GM23338 (cell line): ENCODE results near the gene ADAM17. TPM values are rescaled to one million over a fixed set of nuclear protein-coding genes. Genes with fewer than 3 reads are reported as not detected.

ENCODE experiments used
- ATAC-seq: fragments of 200-7000 bp; cut with Tn5 transposase; 3 replicates; pipeline ENCODE4 v1.9.1; 2020
- DNase-seq: peaks from one replicate; pipeline ENCODE4 v3.0.0-alpha.2; 2015; ENCODE audit warnings: low spot score
- H2AFZ ChIP-seq: fragments of 200-600 bp; sonication (generic); 2 replicates; pipeline ENCODE4 v1.8.0; 2016; ENCODE audit warnings: antibody characterized with exemption, mild to moderate bottlenecking, moderate library complexity
- H3F3A ChIP-seq: fragments of 200-600 bp; sonication (generic); replicated peaks from 2 replicates; pipeline ENCODE4 v1.8.0; 2017; ENCODE audit warnings: antibody characterized with exemption, mixed run types, low read depth
- H3K27ac ChIP-seq: fragments of 200-600 bp; sonication (generic); 2 replicates; pipeline ENCODE4 v1.6.1; 2016; ENCODE audit warnings: low read depth
- H3K27me3 ChIP-seq: fragments of 200-600 bp; sonication (generic); 2 replicates; pipeline ENCODE4 v1.8.0; 2016; ENCODE audit warnings: mild to moderate bottlenecking, mixed run types, moderate library complexity; ENCODE audit not compliant: insufficient read depth
- H3K36me3 ChIP-seq: fragments of 200-600 bp; sonication (generic); 2 replicates; pipeline ENCODE4 v1.8.0; 2016; ENCODE audit warnings: mild to moderate bottlenecking; ENCODE audit not compliant: insufficient read depth
- H3K4me1 ChIP-seq: fragments of 200-600 bp; sonication (generic); 2 replicates; pipeline ENCODE4 v1.8.0; 2016; ENCODE audit warnings: mild to moderate bottlenecking, moderate library complexity; ENCODE audit not compliant: insufficient read depth
- H3K4me2 ChIP-seq: fragments of 200-600 bp; sonication (generic); 2 replicates; pipeline ENCODE4 v1.7.1; 2017; ENCODE audit warnings: mixed run types
- H3K4me3 ChIP-seq: fragments of 200-600 bp; sonication (generic); 2 replicates; pipeline ENCODE4 v1.6.1; 2016; ENCODE audit warnings: mixed run types
- H3K79me2 ChIP-seq: fragments of 200-600 bp; sonication (generic); replicated peaks from 2 replicates; pipeline ENCODE4 v1.8.0; 2017; ENCODE audit warnings: mild to moderate bottlenecking; ENCODE audit not compliant: insufficient read depth
- H3K9me2 ChIP-seq: fragments of 200-600 bp; sonication (generic); 2 replicates; pipeline ENCODE4 v1.8.0; 2017; ENCODE audit not compliant: insufficient read depth
- H4K20me1 ChIP-seq: fragments of 200-600 bp; sonication (generic); replicated peaks from 2 replicates; pipeline ENCODE4 v1.8.0; 2017; ENCODE audit warnings: mild to moderate bottlenecking; ENCODE audit not compliant: insufficient read depth
- H3K27ac Mint-ChIP-seq: 2 replicates; pipeline ENCODE4 v1.8.0; 2020; ENCODE audit warnings: inconsistent platforms, mild to moderate bottlenecking, moderate library complexity, mixed read lengths
- H3K27me3 Mint-ChIP-seq: 3 replicates; pipeline ENCODE4 v1.8.0; 2022; ENCODE audit warnings: low read depth, mild to moderate bottlenecking, moderate library complexity, mixed read lengths, inconsistent platforms; ENCODE audit not compliant: insufficient read depth, poor library complexity
- H3K36me3 Mint-ChIP-seq: 3 replicates; pipeline ENCODE4 v1.8.0; 2021; ENCODE audit warnings: low read depth, mild to moderate bottlenecking, inconsistent platforms, moderate library complexity, mixed read lengths
- H3K4me1 Mint-ChIP-seq: 3 replicates; pipeline ENCODE4 v1.8.0; 2020; ENCODE audit warnings: mild to moderate bottlenecking, inconsistent platforms, mixed read lengths
- H3K4me3 Mint-ChIP-seq: 3 replicates; pipeline ENCODE4 v1.8.0; 2021; ENCODE audit warnings: moderate library complexity, mild to moderate bottlenecking, inconsistent platforms, mixed read lengths
- H3K9me3 Mint-ChIP-seq: 3 replicates; pipeline ENCODE4 v1.8.0; 2020; ENCODE audit warnings: moderate library complexity, mild to moderate bottlenecking, inconsistent platforms, mixed read lengths
- CREB1 ChIP-seq: fragments of 250-450 bp; sonication (Bioruptor Pico); IDR thresholded peaks from 2 replicates; pipeline ENCODE4 v1.5.0; 2020; ENCODE audit warnings: low read depth, mild to moderate bottlenecking, moderate library complexity
- EZH2phosphoT487 ChIP-seq: fragments of 200-600 bp; sonication (generic); IDR thresholded peaks from one replicate; pipeline ENCODE4 v1.8.1; 2018; ENCODE audit warnings: antibody characterized with exemption; ENCODE audit not compliant: unreplicated experiment
- STAT1 ChIP-seq: IDR thresholded peaks from one replicate; pipeline ENCODE4 v1.6.1; 2016; ENCODE audit warnings: antibody characterized with exemption; ENCODE audit not compliant: unreplicated experiment
- ZNF114 ChIP-seq: fragments of 250-450 bp; sonication (Bioruptor Pico); IDR thresholded peaks from 2 replicates; pipeline ENCODE4 v1.5.0; 2020; ENCODE audit warnings: mild to moderate bottlenecking, moderate library complexity
- polyA plus RNA-seq: library from polyadenylated mRNA; unstranded; fragments of >200 nt; fragmentation: Nextera tagmentation; extraction: Ambion mirVana; gene quantifications from 2 replicates; pipeline ENCODE4 v1.2.1, GENCODE V29; 2016
- total RNA-seq: library from RNA; depleted of rRNA; stranded (reverse); fragments of >200 nt; shearing (Covaris generic); gene quantifications from 2 replicates; pipeline ENCODE4 v1.2.3, GENCODE V29; 2014
- TF ChIP-seq, protein P1 (sequence below): fragments of 250-450 bp; sonication (Bioruptor Pico); IDR thresholded peaks from 2 replicates; pipeline ENCODE4 v1.5.0; 2020; ENCODE audit warnings: mild to moderate bottlenecking, moderate library complexity
- TF ChIP-seq, protein P2 (sequence below): IDR thresholded peaks from 2 replicates; pipeline ENCODE4 v1.6.1; 2016; ENCODE audit warnings: antibody characterized with exemption
- TF ChIP-seq, protein P3 (sequence below), 2 experiments: fragments of 200-600 bp in 1 of 2; sonication (generic) in 1 of 2; conservative IDR thresholded peaks; 2 replicates each; pipeline versions ENCODE4 v1.5.1 to v1.6.1; 2016 to 2017; ENCODE audit warnings: antibody characterized with exemption in 2 of 2, low read depth in 2 of 2, mild to moderate bottlenecking in 2 of 2, moderate library complexity in 1 of 2
- TF ChIP-seq, protein P4 (sequence below): IDR thresholded peaks from one replicate; pipeline ENCODE4 v1.6.1; 2018; ENCODE audit warnings: antibody characterized with exemption; ENCODE audit not compliant: unreplicated experiment

ADAM17 gene
- total and polyA plus RNA-seq, 2 experiments from 2014 or later: 8.3 to 23.5 TPM

DNA sequence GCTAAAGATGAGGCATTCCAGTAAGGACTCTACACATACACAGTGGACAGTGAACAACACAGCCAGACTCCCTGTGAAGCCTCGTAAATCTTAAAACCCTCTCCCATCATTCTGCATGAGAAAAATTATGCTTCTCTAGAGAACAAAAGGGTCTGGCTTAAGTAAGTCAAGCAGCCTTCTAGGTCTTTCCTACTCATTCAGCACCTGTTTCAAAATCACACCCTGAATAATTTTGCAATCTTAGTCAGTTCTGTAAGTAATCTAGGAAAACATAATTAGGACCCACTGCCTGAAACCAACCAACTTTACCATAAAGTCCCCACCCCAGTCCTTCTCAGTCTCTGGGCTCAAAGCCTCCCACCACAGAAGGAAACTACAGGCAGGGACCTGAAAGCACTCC is 61.5 kb downstream of the ADAM17 start:
- Histone ChIP-seq H3F3A (no peaks in the 10 kb centered on the region), H3K79me2 (no peaks in the 10 kb centered on the region), H3K9me2 (no peaks in the 10 kb centered on the region), H3K4me3 (no peak overlapping the region), H3K27ac (no peak overlapping the region), H3K4me1 (no peaks in the 10 kb centered on the region), H3K4me2 (no peak overlapping the region), H3K27me3 (no peaks in the 10 kb centered on the region), H4K20me1 (0 out of 2 replicates have a peak, but pooled peaks cover 5% of the 10 kb centered on the region), H3K36me3 (peaks cover 41% of the 10 kb centered on the region), H2AFZ (no peak overlapping the region)
- H3K9me3 Mint-ChIP-seq: no peaks in the 10 kb centered on the region
- H3K27me3 Mint-ChIP-seq: peaks cover 3% of the 10 kb centered on the region
- no peak overlapping the region for H3K4me3 Mint-ChIP-seq
- peaks cover 11% of the 10 kb centered on the region; the same call in 2 of the 3 replicates for H3K4me1 Mint-ChIP-seq
- H3K36me3 Mint-ChIP-seq: peaks cover 57% of the 10 kb centered on the region
- TF ChIP-seq CREB1 (CRISPR knock-in tag) (no peak), STAT1 (no peak), EZH2phosphoT487 (no peak), ZNF114 (CRISPR knock-in tag) (no peak)
- TF ChIP-seq, protein P1, sequence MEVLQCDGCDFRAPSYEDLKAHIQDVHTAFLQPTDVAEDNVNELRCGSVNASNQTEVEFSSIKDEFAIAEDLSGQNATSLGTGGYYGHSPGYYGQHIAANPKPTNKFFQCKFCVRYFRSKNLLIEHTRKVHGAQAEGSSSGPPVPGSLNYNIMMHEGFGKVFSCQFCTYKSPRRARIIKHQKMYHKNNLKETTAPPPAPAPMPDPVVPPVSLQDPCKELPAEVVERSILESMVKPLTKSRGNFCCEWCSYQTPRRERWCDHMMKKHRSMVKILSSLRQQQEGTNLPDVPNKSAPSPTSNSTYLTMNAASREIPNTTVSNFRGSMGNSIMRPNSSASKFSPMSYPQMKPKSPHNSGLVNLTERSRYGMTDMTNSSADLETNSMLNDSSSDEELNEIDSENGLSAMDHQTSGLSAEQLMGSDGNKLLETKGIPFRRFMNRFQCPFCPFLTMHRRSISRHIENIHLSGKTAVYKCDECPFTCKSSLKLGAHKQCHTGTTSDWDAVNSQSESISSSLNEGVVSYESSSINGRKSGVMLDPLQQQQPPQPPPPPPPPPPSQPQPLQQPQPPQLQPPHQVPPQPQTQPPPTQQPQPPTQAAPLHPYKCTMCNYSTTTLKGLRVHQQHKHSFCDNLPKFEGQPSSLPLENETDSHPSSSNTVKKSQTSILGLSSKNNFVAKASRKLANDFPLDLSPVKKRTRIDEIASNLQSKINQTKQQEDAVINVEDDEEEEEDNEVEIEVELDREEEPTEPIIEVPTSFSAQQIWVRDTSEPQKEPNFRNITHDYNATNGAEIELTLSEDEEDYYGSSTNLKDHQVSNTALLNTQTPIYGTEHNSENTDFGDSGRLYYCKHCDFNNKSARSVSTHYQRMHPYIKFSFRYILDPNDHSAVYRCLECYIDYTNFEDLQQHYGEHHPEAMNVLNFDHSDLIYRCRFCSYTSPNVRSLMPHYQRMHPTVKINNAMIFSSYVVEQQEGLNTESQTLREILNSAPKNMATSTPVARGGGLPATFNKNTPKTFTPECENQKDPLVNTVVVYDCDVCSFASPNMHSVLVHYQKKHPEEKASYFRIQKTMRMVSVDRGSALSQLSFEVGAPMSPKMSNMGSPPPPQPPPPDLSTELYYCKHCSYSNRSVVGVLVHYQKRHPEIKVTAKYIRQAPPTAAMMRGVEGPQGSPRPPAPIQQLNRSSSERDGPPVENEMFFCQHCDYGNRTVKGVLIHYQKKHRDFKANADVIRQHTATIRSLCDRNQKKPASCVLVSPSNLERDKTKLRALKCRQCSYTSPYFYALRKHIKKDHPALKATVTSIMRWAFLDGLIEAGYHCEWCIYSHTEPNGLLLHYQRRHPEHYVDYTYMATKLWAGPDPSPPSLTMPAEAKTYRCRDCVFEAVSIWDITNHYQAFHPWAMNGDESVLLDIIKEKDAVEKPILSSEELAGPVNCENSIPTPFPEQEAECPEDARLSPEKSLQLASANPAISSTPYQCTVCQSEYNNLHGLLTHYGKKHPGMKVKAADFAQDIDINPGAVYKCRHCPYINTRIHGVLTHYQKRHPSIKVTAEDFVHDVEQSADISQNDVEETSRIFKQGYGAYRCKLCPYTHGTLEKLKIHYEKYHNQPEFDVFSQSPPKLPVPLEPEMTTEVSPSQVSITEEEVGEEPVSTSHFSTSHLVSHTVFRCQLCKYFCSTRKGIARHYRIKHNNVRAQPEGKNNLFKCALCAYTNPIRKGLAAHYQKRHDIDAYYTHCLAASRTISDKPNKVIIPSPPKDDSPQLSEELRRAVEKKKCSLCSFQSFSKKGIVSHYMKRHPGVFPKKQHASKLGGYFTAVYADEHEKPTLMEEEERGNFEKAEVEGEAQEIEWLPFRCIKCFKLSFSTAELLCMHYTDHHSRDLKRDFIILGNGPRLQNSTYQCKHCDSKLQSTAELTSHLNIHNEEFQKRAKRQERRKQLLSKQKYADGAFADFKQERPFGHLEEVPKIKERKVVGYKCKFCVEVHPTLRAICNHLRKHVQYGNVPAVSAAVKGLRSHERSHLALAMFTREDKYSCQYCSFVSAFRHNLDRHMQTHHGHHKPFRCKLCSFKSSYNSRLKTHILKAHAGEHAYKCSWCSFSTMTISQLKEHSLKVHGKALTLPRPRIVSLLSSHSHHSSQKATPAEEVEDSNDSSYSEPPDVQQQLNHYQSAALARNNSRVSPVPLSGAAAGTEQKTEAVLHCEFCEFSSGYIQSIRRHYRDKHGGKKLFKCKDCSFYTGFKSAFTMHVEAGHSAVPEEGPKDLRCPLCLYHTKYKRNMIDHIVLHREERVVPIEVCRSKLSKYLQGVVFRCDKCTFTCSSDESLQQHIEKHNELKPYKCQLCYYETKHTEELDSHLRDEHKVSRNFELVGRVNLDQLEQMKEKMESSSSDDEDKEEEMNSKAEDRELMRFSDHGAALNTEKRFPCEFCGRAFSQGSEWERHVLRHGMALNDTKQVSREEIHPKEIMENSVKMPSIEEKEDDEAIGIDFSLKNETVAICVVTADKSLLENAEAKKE: no peak
- TF ChIP-seq, protein P2, sequence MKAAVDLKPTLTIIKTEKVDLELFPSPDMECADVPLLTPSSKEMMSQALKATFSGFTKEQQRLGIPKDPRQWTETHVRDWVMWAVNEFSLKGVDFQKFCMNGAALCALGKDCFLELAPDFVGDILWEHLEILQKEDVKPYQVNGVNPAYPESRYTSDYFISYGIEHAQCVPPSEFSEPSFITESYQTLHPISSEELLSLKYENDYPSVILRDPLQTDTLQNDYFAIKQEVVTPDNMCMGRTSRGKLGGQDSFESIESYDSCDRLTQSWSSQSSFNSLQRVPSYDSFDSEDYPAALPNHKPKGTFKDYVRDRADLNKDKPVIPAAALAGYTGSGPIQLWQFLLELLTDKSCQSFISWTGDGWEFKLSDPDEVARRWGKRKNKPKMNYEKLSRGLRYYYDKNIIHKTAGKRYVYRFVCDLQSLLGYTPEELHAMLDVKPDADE: no peak
- TF ChIP-seq, protein P3, sequence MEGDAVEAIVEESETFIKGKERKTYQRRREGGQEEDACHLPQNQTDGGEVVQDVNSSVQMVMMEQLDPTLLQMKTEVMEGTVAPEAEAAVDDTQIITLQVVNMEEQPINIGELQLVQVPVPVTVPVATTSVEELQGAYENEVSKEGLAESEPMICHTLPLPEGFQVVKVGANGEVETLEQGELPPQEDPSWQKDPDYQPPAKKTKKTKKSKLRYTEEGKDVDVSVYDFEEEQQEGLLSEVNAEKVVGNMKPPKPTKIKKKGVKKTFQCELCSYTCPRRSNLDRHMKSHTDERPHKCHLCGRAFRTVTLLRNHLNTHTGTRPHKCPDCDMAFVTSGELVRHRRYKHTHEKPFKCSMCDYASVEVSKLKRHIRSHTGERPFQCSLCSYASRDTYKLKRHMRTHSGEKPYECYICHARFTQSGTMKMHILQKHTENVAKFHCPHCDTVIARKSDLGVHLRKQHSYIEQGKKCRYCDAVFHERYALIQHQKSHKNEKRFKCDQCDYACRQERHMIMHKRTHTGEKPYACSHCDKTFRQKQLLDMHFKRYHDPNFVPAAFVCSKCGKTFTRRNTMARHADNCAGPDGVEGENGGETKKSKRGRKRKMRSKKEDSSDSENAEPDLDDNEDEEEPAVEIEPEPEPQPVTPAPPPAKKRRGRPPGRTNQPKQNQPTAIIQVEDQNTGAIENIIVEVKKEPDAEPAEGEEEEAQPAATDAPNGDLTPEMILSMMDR (conservative IDR thresholded peaks at IDR 0.05; ENCODE audit: low read depth in 2 of 2): no peak
- TF ChIP-seq, protein P4, sequence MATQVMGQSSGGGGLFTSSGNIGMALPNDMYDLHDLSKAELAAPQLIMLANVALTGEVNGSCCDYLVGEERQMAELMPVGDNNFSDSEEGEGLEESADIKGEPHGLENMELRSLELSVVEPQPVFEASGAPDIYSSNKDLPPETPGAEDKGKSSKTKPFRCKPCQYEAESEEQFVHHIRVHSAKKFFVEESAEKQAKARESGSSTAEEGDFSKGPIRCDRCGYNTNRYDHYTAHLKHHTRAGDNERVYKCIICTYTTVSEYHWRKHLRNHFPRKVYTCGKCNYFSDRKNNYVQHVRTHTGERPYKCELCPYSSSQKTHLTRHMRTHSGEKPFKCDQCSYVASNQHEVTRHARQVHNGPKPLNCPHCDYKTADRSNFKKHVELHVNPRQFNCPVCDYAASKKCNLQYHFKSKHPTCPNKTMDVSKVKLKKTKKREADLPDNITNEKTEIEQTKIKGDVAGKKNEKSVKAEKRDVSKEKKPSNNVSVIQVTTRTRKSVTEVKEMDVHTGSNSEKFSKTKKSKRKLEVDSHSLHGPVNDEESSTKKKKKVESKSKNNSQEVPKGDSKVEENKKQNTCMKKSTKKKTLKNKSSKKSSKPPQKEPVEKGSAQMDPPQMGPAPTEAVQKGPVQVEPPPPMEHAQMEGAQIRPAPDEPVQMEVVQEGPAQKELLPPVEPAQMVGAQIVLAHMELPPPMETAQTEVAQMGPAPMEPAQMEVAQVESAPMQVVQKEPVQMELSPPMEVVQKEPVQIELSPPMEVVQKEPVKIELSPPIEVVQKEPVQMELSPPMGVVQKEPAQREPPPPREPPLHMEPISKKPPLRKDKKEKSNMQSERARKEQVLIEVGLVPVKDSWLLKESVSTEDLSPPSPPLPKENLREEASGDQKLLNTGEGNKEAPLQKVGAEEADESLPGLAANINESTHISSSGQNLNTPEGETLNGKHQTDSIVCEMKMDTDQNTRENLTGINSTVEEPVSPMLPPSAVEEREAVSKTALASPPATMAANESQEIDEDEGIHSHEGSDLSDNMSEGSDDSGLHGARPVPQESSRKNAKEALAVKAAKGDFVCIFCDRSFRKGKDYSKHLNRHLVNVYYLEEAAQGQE: no peak
- no peak for ATAC-seq
- H3K27ac Mint-ChIP-seq: no peak overlapping the region
- DNase-seq: no peak
